ENCODE results near the gene ZBTB17. TPM values are rescaled to one million over a fixed set of nuclear protein-coding genes. Genes with fewer than 3 reads are reported as not detected.

ZBTB17 gene
- total and polyA plus RNA-seq, 2 of the 4 experiments (the other 2 are of a cell fraction) = 26.3 to 58.2 TPM

DNA sequence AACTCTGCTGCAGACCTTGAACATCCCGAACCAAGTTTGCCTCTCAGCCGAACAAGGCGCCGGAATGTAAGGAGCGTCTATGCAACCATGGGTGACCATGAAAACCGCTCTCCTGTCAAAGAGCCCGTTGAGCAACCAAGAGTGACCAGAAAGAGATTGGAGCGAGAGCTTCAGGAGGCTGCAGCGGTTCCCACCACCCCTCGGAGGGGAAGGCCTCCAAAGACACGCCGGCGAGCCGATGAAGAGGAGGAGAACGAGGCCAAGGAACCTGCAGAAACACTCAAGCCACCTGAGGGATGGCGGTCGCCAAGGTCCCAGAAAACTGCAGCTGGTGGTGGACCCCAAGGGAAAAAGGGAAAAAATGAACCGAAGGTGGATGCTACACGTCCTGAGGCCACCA, 44.0 kb downstream of the ZBTB17 start:
- TF ChIP-seq NFE2L2 (IDR thresholded peaks at IDR 0.05; ENCODE audit: low read depth, low read length) (no peak), CEBPB (IDR thresholded peaks at IDR 0.05; ENCODE audit: low read depth, low read length) (no peak), MXI1 (IDR thresholded peaks at IDR 0.05; ENCODE audit: borderline replicate concordance, low read depth, low read length) (no peak), POLR2A (IDR thresholded peaks at IDR 0.05; ENCODE audit: low read depth, low read length) (no peak), RFX5 (IDR thresholded peaks at IDR 0.05; ENCODE audit: low read depth, low read length) (no peak), SMC3 (IDR thresholded peaks at IDR 0.05; ENCODE audit: low read depth, low read length) (no peak), MAZ (IDR thresholded peaks at IDR 0.05; ENCODE audit: borderline replicate concordance, low read depth, low read length) (no peak), RAD21 (IDR thresholded peaks at IDR 0.05; ENCODE audit: low read length) (no peak), CHD1 (IDR thresholded peaks at IDR 0.05; ENCODE audit: low read depth, low read length) (no peak), BHLHE40 (IDR thresholded peaks at IDR 0.05; ENCODE audit: low read depth, low read length) (no peak), RCOR1 (IDR thresholded peaks at IDR 0.05; ENCODE audit: insufficient replicate concordance, low read length) (no peak), MAFK (IDR thresholded peaks at IDR 0.05; ENCODE audit: low read depth, low read length) (no peak)
- TF ChIP-seq, protein P1, sequence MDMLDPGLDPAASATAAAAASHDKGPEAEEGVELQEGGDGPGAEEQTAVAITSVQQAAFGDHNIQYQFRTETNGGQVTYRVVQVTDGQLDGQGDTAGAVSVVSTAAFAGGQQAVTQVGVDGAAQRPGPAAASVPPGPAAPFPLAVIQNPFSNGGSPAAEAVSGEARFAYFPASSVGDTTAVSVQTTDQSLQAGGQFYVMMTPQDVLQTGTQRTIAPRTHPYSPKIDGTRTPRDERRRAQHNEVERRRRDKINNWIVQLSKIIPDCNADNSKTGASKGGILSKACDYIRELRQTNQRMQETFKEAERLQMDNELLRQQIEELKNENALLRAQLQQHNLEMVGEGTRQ (IDR thresholded peaks at IDR 0.05; ENCODE audit: low read depth, low read length) = no peak
- TF ChIP-seq, protein P2, sequence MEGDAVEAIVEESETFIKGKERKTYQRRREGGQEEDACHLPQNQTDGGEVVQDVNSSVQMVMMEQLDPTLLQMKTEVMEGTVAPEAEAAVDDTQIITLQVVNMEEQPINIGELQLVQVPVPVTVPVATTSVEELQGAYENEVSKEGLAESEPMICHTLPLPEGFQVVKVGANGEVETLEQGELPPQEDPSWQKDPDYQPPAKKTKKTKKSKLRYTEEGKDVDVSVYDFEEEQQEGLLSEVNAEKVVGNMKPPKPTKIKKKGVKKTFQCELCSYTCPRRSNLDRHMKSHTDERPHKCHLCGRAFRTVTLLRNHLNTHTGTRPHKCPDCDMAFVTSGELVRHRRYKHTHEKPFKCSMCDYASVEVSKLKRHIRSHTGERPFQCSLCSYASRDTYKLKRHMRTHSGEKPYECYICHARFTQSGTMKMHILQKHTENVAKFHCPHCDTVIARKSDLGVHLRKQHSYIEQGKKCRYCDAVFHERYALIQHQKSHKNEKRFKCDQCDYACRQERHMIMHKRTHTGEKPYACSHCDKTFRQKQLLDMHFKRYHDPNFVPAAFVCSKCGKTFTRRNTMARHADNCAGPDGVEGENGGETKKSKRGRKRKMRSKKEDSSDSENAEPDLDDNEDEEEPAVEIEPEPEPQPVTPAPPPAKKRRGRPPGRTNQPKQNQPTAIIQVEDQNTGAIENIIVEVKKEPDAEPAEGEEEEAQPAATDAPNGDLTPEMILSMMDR (conservative IDR thresholded peaks at IDR 0.05; ENCODE audit: low read depth, low read length) = no peak
- Histone ChIP-seq H2AFZ (replicated peaks; ENCODE audit: low read length, poor library complexity) (no peak overlapping the region), H2BK20ac (ENCODE audit: low read depth, low read length) (no peak overlapping the region), H4K5ac (ENCODE audit: low read depth, low read length) (no peak overlapping the region), H3K56ac (ENCODE audit: extremely low read depth, insufficient read depth, low read length) (no peak overlapping the region), H3K36me3 (ENCODE audit: control insufficient read depth, insufficient read depth, low read length) (peaks cover 66% of the 10 kb centered on the region), H3K4me2 (ENCODE audit: low read depth, low read length) (no peak overlapping the region), H3K14ac (replicated peaks; ENCODE audit: low read depth, low read length) (no peak overlapping the region), H2BK120ac (ENCODE audit: low read depth, low read length) (no peak overlapping the region), H3K18ac (ENCODE audit: low read depth, low read length) (no peak overlapping the region), H3K27ac (ENCODE audit: insufficient read depth, low read length) (no peak overlapping the region), H2AK9ac (replicated peaks; ENCODE audit: low read depth, low read length, poor library complexity) (no peak overlapping the region), H3K9ac (ENCODE audit: low read depth, low read length) (no peak overlapping the region), H3K4ac (ENCODE audit: low read depth, low read length) (no peak overlapping the region), H3K9me3 (ENCODE audit: control insufficient read depth, insufficient read depth, low read length) (no peaks in the 10 kb centered on the region), H2AK5ac (ENCODE audit: low read depth, low read length) (no peak overlapping the region), H4K91ac (ENCODE audit: insufficient read depth, low read depth, low read length) (no peak overlapping the region), H3K27me3 (ENCODE audit: control insufficient read depth, insufficient read depth, low read length) (no peaks in the 10 kb centered on the region), H3K4me1 (ENCODE audit: control insufficient read depth, insufficient read depth, low read length) (no peaks in the 10 kb centered on the region), H2BK15ac (ENCODE audit: low read depth, low read length) (no peak overlapping the region), H3K4me3 (ENCODE audit: insufficient read depth, low read depth, low read length) (no peak overlapping the region), H3K9me1 (ENCODE audit: insufficient read depth, low read length) (no peaks in the 10 kb centered on the region; the same call in 1 of the 2 replicates), H2BK5ac (ENCODE audit: low read depth, low read length, poor library complexity, severe bottlenecking) (no peak overlapping the region), H3K79me1 (ENCODE audit: low read depth in 1 of 2, low read length in 2 of 2) (peaks cover 14 to 41% of the 10 kb centered on the region in 2 experiments), H4K20me1 (ENCODE audit: insufficient read depth, low read length) (no peaks in the 10 kb centered on the region), H3K23ac (ENCODE audit: low read depth, low read length) (no peak overlapping the region), H4K8ac (ENCODE audit: low read depth in 2 of 2, low read length in 2 of 2) (no peak overlapping the region)
- dilution Hi-C loops (cut with HindIII; ENCODE audit: low sequenced_read_pairs, unreplicated experiment) = no loop called here
- CTCF ChIA-PET = no interaction called here
- no peak for ATAC-seq (ENCODE audit: low read depth)
- WGBS, 2 experiments (ENCODE audit: extremely low coverage in 2 of 2, insufficient read length in 1 of 2) = 100% methylated on average over 15 of the region's 19 CpGs; no CpG with 5 or more reads in 1 of the 2 experiments
- no peak for DNase-seq
- in situ Hi-C loops (cut with MboI; ENCODE audit: low sequenced_read_pairs) = loop anchor here (10.0 kb wide), 1 partner anchor 63 kb away; no protein-coding TSS in a partner anchor
- BruUV-seq (replicated peaks) = no TSS peak
- POLR2A ChIA-PET (ENCODE audit: unreplicated experiment) = no interaction called here
- intact Hi-C loops (cut with micrococcal nuclease) = no loop called here
